ENCODE results near the gene SNRPD2.

SNRPD2 gene

DNA sequence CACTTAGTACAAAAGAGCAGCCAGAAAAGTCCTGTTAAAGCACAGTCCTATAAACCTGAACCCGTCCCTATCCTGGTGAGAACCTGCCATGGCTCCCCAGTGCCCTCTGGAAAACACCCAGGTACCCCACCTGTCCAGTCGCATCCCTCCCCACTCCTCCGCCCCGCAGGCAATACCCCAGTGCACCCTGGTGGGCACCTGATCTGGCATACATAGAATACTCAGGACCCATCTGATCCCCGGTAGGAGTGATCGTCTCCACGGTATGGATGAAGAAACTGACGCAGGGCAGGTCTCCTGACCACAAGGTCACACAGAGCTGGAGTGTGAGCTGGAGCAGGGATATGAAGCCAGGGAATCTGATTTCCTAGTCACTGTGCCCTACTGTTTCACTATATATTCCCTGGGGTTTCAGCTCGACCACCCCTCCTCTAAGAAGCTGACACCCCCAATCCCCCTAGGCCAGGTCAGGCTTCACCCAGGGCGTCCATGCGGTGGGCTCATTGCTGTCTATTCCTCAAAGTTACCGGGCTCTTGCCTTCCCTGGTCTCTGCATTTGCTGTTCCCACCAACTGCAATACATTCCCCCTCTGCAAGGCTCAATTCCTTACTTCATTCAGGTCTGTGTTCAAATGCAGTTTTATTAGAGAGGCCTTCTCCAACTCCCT is 26.4 kb upstream of the SNRPD2 start:
- peak overlapping the region; percentile 23 for H2AFZ ChIP-seq (ENCODE audit: low read length)
- H4K20me1 ChIP-seq (ENCODE audit: insufficient read depth, low read length), result no peaks in the 10 kb centered on the region
- no peak for DNase-seq
- TF ChIP-seq, protein P1, sequence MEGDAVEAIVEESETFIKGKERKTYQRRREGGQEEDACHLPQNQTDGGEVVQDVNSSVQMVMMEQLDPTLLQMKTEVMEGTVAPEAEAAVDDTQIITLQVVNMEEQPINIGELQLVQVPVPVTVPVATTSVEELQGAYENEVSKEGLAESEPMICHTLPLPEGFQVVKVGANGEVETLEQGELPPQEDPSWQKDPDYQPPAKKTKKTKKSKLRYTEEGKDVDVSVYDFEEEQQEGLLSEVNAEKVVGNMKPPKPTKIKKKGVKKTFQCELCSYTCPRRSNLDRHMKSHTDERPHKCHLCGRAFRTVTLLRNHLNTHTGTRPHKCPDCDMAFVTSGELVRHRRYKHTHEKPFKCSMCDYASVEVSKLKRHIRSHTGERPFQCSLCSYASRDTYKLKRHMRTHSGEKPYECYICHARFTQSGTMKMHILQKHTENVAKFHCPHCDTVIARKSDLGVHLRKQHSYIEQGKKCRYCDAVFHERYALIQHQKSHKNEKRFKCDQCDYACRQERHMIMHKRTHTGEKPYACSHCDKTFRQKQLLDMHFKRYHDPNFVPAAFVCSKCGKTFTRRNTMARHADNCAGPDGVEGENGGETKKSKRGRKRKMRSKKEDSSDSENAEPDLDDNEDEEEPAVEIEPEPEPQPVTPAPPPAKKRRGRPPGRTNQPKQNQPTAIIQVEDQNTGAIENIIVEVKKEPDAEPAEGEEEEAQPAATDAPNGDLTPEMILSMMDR (IDR thresholded peaks at IDR 0.05; ENCODE audit: low read length), result no peak
- TF ChIP-seq EZH2phosphoT487 (IDR thresholded peaks at IDR 0.05; ENCODE audit: low read length) (no peak), EZH2 (optimal IDR thresholded peaks at IDR 0.05; ENCODE audit: low read depth, low read length) (no peak)
- no peaks in the 10 kb centered on the region for H3K27me3 ChIP-seq (replicated peaks; ENCODE audit: insufficient read depth, low read length)
- no peaks in the 10 kb centered on the region for H3K9me3 ChIP-seq (replicated peaks; ENCODE audit: insufficient read depth, low read length)
- H3K4me1 ChIP-seq (ENCODE audit: low read length), result peaks cover 14% of the 10 kb centered on the region
- peak overlapping the region; percentile 67 for H3K9ac ChIP-seq (ENCODE audit: low read length)
- peak overlapping the region; percentile 67; the same call in 1 of the 2 replicates for H3K27ac ChIP-seq (ENCODE audit: low read length)
- H3K79me2 ChIP-seq (ENCODE audit: low read length), result peaks cover 59% of the 10 kb centered on the region
- no peaks in the 10 kb centered on the region; the same call in 1 of the 2 replicates for H3K36me3 ChIP-seq (replicated peaks; ENCODE audit: insufficient read depth, low read length)
- peaks cover 10% of the 10 kb centered on the region; the same call in 1 of the 2 replicates for H3F3A ChIP-seq (ENCODE audit: insufficient read depth, low read length)
- H3K9me2 ChIP-seq (replicated peaks; ENCODE audit: insufficient read depth, low read length), result no peaks in the 10 kb centered on the region
- peak overlapping the region; percentile 57 for H3K4me3 ChIP-seq (ENCODE audit: low read length)
- peak overlapping the region; percentile 80 for H3K4me2 ChIP-seq (ENCODE audit: low read depth, low read length)

DNA sequence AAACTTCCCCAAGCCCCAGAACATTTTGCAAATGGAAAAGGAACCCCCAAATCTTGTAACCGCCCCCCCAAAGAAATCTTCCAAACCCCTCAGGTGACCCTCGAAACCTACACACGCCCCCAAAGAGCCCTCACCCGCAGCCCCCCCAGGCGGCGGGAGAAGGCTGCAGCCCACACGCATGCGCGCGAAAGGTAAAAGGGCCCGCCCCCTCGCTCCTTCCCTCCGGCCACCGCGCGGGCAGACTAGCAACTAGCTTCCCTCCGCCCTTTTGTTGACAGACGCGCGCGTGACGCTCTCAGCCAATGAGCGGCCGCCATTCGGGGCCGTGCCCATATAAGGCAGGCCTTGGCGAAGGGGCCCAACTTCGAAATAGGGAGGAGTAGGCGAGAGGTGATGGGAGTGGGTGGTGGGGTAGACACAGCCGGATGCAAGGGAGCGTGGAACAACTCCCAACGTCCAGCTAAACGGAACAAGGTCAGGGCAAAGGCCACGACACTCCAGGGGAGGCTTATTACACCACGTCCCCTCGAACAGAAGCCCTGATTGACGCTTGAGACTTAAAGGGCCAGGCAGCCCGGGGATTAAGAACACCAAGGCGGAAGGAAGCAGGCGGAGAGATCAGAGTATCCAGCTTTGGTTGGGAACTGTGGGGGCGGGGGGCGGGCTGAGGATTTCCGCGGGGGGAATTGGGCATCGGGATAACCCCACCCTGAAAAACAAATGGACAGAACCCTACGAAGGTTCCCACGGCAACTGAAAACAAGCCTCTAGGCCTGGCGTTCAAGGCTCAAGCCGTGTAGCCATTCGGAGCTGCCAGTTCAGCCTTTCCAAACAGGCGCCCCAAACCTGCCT is 25.6 kb upstream of the SNRPD2 start:
- peak overlapping the region; percentile 78 for H3K4me3 ChIP-seq (ENCODE audit: low read length)
- no peaks in the 10 kb centered on the region for H3K27me3 ChIP-seq (replicated peaks; ENCODE audit: insufficient read depth, low read length)
- TF ChIP-seq EZH2 (optimal IDR thresholded peaks at IDR 0.05; ENCODE audit: low read depth, low read length), result no peak
- TF ChIP-seq EZH2phosphoT487 (IDR thresholded peaks at IDR 0.05; ENCODE audit: low read length), result no peak
- TF ChIP-seq, protein P1 (IDR thresholded peaks at IDR 0.05; ENCODE audit: low read length), result no peak; the same call in 1 of the 2 replicates
- peak overlapping the region; percentile 67; the same call in 1 of the 2 replicates for H3K27ac ChIP-seq (ENCODE audit: low read length)
- H2AFZ ChIP-seq (ENCODE audit: low read length), result peak overlapping the region; percentile 67
- H3K9ac ChIP-seq (ENCODE audit: low read length), result peak overlapping the region; percentile 75
- H3K9me2 ChIP-seq (replicated peaks; ENCODE audit: insufficient read depth, low read length), result no peaks in the 10 kb centered on the region
- peak overlapping the region; percentile 88 for H3K4me2 ChIP-seq (ENCODE audit: low read depth, low read length)
- peaks cover 14% of the 10 kb centered on the region for H3K4me1 ChIP-seq (ENCODE audit: low read length)
- no peaks in the 10 kb centered on the region for H3K36me3 ChIP-seq (replicated peaks; ENCODE audit: insufficient read depth, low read length)
- peaks cover 10% of the 10 kb centered on the region; the same call in 1 of the 2 replicates for H3F3A ChIP-seq (ENCODE audit: insufficient read depth, low read length)
- no peaks in the 10 kb centered on the region for H4K20me1 ChIP-seq (ENCODE audit: insufficient read depth, low read length)
- peaks cover 66% of the 10 kb centered on the region for H3K79me2 ChIP-seq (ENCODE audit: low read length)
- no peaks in the 10 kb centered on the region for H3K9me3 ChIP-seq (replicated peaks; ENCODE audit: insufficient read depth, low read length)
- DNase-seq, result peak; percentile 99

DNA sequence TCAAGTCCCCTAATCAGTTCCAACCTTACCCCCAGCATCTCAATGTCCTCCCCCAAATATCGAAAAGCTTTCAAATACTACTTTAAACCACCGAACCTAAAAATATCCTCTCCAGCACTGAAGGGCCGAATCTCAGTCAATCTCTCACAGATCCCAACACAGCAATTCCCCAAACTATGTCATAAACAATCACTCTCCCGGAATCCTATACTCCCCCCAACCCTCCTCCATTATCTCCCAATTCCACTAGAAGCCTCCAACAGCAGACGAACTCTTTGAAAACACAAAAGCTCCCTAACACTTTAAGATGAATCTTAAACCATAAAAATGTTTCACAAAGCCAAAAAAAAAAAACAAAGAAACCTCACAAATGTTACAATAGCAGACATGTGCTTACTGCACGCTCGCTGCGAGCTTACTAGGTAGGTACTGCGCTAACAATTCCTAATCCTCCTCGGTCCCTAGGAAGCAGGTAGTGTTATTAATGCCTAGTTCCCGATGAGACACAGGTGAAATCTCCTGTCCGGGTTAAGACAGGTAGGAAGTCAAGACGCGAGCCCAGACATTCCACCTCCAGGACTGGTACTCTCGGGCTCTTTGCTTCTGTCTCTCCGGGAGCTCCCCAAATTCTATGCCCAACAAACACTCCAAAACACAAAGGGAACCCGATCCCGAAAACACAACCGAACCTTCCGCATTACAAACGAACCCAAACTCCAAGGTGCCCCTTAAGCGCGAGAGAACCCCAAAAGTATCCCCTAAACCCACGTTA is 24.8 kb upstream of the SNRPD2 start:
- DNase-seq, result peak; percentile 30
- H3K9me2 ChIP-seq (replicated peaks; ENCODE audit: insufficient read depth, low read length), result no peaks in the 10 kb centered on the region
- TF ChIP-seq EZH2 (optimal IDR thresholded peaks at IDR 0.05; ENCODE audit: low read depth, low read length), result no peak
- no peak for TF ChIP-seq EZH2phosphoT487 (IDR thresholded peaks at IDR 0.05; ENCODE audit: low read length)
- TF ChIP-seq, protein P1 (IDR thresholded peaks at IDR 0.05; ENCODE audit: low read length), result no peak
- peak overlapping the region; percentile 78 for H3K4me3 ChIP-seq (ENCODE audit: low read length)
- H3F3A ChIP-seq (ENCODE audit: insufficient read depth, low read length), result peaks cover 10% of the 10 kb centered on the region; the same call in 1 of the 2 replicates
- H3K79me2 ChIP-seq (ENCODE audit: low read length), result peaks cover 69% of the 10 kb centered on the region
- H3K4me1 ChIP-seq (ENCODE audit: low read length), result peaks cover 14% of the 10 kb centered on the region
- H3K27ac ChIP-seq (ENCODE audit: low read length), result peak overlapping the region; percentile 40; the same call in 1 of the 2 replicates
- H3K9me3 ChIP-seq (replicated peaks; ENCODE audit: insufficient read depth, low read length), result no peaks in the 10 kb centered on the region
- H3K27me3 ChIP-seq (replicated peaks; ENCODE audit: insufficient read depth, low read length), result no peaks in the 10 kb centered on the region
- peak overlapping the region; percentile 67 for H2AFZ ChIP-seq (ENCODE audit: low read length)
- peak overlapping the region; percentile 75 for H3K9ac ChIP-seq (ENCODE audit: low read length)
- peak overlapping the region; percentile 88 for H3K4me2 ChIP-seq (ENCODE audit: low read depth, low read length)
- H4K20me1 ChIP-seq (ENCODE audit: insufficient read depth, low read length), result no peaks in the 10 kb centered on the region
- no peaks in the 10 kb centered on the region for H3K36me3 ChIP-seq (replicated peaks; ENCODE audit: insufficient read depth, low read length)

All from MM.1S (cell line).